Measurements from ENCODE around the gene ARHGAP36.

Gene ARHGAP36, protein sequence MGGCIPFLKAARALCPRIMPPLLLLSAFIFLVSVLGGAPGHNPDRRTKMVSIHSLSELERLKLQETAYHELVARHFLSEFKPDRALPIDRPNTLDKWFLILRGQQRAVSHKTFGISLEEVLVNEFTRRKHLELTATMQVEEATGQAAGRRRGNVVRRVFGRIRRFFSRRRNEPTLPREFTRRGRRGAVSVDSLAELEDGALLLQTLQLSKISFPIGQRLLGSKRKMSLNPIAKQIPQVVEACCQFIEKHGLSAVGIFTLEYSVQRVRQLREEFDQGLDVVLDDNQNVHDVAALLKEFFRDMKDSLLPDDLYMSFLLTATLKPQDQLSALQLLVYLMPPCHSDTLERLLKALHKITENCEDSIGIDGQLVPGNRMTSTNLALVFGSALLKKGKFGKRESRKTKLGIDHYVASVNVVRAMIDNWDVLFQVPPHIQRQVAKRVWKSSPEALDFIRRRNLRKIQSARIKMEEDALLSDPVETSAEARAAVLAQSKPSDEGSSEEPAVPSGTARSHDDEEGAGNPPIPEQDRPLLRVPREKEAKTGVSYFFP

DNA sequence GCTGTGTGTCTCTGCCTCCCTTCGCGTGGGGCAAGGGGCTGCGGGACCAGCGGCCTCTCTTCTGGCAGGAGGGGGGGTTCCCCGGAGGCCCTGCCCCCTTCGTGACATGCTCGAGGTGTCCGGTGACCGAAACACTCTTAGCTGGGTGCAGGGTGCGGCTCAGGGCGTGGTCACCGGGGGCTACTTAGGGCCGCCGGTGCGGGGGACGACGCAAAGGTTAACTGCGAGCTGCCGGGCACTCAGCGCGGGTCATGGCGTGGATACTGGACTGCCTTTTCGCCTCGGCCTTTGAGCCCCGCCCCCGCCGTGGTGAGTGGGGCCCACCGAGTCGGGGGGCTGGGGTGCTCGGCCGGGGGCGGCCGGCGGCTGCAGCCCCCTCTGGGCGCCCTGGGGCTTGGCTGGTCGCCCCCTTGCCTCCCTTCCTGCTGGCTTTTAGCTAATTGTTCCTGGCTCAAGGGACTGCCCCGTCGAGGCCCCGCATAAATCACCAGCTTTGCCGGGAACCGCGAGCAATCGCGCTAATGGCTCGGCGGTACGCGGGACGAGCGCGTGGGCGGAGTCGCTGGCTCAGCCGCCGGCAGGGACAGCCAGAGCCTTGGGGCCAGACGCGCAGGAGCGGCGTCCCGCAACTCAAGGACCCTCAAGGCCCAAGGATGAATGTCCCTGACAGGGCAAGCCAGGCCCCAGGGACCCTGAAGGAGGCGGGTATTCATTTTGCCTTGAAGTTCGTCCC, at the start of gene ARHGAP36:
TSS of gene ARHGAP36 (plus strand) at position 211 of the 733 bp plus-strand sequence. CDS start 23,320 bp downstream, outside the sequence.
- DNase-seq: no peak

DNA sequence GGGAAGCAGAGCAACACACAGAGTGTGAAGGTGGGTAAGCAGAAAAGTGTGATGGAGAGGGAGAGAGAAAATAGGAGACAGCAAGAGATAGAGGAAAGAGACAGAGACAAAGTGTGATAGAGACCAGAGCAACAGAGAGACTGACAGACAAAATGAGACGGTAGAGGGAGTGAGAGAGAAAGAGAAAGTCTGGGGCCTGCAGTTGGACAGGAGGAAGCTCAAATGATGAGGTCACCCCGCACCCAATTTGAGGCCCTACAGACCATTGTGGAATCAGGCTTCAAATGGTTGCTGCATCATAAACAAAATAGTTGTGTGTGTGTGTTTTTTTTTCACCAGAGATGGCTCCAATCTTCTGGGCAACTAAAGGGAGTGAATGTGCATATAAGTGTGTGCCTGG, 48.0 kb upstream of the ARHGAP36 start:
- DNase-seq: no peak

DNA sequence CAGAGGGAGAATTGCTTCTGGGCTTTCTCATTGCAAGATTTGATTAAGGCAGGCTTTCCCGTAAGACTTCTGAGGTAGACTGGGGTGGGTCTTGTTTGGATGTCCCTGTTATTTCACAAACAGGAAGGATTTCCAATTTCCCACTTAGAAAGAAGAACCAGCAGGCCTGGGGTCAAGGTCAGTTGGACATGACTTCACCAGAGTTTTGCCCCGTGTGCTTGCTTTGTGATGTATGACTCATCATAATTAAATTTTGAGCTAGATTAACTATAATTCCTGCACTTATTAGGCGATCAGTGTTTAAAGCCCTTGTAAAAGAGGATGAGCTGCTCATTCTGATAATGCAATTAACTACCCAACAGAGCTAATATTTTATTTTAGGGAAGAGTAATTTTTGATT, 32.8 kb upstream of the ARHGAP36 start:
- no peak for DNase-seq

DNA sequence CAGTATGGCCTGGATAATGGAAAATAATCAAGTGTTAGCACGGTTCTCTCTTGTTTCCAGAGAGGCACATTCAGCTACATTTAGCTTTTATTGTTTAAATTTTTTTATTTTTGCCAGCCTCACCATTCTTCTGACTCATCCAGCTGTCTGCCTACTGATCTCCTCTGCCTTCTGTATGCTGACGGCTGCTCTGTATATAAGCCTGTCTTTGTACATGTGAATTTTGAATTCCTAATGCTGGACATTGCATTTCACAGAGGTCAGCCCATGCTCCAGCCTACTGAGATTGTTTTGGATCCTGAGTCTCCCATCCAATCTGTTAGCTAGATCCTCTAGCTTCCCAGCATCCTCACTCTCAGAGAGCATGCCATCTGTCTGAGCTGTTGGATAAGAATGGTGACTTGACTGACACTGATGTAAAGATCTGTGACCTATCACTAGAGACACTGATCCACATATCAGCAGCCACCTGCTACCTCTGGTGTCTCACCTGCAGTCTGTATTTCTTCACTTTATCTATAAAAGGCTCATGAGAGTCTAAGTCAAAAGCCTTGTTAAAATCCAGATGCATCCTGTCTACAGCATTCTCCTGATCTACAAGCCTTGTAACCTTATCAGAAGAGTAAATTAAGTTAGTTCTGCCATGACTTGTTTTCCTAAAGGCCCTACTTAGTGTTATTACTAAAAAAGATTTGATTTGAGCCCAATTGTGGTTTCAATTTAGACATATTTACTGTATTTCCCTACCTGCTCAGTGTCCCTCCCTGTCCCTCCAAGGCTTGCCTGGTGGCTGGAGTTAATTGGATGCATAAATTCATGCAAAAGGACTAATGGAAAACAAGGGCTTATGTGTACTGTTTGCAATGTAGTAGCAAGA, 25.6 kb upstream of the ARHGAP36 start:
- DNase-seq: no peak

DNA sequence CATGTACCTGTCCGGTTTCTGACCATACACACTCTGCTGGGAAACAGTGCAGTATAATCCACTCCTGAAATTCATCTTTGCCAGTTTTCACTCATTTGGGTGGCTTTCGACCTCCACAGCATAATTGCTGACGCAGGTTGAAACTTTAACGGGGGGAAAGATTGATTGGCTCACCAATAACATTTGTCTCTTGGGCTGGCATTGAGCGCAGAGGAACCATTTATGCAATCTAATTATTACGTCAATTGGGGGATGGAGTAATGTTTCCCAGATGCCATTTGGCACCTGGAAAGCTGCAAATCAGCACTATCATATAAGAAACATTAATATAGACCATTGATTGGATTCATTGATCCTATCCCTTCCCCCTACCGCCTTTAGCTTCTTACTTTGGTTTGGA, 24.1 kb upstream of the ARHGAP36 start:
- DNase-seq: no peak

DNA sequence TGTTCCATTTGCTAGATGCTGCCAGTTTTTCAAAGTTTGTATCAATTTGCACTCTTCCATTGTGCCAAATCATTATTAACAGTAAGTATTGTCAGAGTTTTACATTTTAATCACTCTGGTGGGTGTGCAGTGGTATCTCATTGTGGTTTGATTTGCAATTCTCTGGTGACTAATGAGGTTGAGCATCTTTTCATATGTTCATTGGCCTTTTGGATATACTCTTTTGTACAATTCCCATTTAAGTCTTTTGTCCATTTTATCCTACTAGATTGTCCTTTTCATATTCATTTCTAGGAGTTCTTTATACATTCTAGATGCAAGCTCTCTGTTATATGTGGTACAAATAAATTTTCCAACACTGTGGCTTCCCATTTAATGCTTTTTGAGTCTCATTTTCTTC, 17.4 kb upstream of the ARHGAP36 start:
- no peak for DNase-seq

DNA sequence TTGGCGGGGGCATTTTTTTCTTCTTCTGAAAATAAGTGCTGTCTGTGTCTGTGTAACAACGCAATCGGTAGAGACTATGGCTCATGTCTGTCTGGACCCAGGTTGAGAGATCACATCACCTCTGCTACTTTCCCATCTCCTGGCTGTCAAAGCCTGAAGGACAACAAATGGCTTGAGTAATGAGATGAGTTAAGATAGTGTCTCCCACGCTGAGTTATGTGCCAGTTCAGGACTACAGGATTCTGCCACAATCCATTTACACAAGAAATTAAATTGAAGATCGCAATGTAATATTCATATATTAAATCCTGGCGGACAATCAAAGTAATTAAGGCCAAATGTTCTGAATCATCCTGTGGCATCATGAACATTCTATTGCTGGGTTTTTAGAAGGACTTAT, 16.5 kb upstream of the ARHGAP36 start:
- DNase-seq: no peak

DNA sequence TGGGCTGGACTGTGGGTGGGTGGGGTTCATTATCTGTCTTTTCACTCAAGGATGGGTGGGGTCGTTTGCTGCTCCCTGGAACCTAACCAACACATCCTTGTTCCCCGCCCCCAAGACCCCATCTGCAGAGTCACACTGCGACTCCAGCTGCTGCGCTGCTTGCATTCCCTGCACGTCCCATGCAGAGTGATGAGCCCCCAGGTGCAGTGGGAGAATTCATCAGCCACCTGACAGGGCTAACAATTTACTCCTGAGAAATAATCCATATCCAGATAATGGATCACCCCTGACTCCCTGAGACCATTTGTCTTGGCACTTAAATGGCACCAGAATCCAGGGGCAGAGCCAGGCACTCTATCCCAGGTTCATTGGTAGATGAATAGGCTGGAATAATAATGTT, 12.4 kb upstream of the ARHGAP36 start:
- DNase-seq: no peak

DNA sequence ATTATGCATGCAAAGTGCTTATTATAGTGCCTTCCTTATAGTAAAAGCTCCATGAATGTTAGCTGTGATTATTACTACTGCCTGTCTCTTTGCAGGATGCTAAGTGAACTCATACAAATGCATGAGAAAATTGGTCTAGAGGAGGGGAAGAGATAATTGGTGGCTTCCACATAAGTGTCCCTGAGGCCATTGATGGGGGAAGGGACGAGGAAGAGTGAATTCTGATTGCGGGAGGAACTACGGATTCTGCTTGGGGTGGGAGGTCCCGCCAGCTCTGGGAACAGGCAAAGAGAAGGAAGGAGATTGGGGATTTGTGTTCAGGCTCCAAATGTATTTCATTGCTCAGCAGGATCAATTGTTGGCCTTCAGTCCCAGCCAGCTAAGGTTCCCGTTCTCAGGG, 11.6 kb upstream of the ARHGAP36 start:
- DNase-seq: no peak

DNA sequence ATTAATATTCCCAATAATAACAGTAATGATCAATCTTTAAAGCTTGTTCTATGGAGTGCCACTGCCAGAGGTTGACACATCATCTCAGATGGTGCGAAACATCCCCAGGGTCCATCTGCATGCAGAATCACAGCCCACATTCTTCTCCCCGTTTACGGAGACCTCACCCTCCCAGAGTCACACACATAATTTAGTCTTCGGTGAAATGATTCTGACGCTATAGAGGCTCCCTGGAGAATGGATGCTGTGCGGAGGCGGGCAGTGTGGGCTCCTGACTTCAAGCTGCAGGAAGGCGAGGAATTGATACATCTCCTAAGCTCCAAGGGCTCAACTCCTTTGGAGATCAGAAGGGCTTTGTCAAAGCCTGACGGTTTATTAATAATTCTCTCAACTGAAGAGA, 11.0 kb upstream of the ARHGAP36 start:
- DNase-seq: no peak

DNA sequence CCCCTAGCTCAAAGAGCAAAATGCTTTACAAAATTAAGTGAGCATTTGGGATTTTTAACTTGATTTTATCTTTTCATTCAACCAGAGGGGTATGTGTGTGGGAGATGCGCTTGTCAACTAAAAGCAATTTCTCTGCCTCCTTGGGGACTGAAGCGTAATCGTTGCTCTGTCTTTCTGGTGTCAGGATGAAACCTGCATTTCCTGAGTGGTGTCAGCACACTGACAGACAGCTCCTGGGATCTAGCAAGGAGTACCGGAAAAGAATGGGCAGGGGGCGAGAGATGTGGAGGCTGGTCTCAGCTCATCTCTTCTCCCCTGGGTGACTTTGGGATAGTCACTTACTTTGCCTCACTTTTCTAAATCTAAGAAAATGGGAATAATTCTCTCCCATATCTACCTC, 5.1 kb upstream of the ARHGAP36 start:
- DNase-seq: no peak

DNA sequence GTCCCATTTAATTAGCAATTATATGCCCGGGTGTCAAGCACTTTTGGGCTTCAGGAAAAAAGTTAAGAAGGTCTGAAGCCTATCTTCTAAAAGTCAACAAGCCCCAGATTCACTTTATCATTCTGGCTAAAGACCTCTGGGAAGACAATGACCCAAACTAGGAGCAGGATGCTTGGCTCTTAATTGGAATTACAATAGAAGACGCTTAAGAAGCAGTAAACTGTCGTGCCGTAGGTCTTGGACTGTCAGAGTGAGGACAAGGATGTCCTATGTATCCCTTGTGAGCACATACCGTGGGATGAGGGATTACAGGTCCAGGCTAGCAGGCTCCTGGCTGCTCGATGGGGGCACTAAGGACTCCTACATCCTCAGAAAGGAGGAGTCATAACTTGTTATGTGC, 3.2 kb upstream of the ARHGAP36 start:
- no peak for DNase-seq

DNA sequence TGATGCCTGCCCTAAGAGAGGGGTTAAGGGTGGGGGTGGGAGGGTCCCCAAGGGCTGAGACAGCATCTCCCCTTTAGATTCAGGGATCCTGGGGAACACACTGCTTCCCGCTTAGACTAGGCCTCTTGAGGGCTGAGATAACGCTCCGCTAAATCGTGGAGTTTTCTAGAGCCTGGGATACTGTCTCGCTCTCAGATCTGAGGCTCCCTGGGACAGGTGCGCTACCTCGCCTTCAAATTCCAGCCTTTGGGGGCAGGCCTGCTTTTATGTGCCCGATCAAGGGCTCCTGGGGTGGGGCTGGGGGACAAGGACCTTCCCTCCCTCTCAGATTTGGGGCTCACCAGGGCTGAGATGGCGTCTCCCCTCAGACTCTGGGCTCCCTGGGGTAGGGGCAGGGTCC, 440 bp upstream of the ARHGAP36 start:
- DNase-seq: no peak

DNA sequence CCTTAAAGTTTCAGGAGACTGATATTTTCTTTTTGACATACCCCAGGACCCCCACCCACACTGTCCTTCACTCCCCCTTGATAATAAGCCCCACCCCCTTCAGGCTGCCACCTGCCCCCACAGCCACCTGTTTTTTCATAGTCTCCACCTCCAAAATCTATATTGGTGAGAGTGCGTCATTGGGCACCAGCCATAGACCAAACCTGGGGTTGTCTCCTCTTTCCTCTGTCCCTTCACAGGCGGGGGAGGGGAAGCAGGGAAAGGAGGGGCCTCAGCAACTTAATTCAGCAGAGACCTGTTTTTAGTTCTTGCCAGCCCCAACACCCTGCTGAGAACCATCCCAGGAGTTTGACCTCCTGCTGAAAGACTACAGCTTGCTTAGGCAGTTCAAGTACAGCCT, 1.1 kb downstream of the ARHGAP36 start:
- DNase-seq: no peak

DNA sequence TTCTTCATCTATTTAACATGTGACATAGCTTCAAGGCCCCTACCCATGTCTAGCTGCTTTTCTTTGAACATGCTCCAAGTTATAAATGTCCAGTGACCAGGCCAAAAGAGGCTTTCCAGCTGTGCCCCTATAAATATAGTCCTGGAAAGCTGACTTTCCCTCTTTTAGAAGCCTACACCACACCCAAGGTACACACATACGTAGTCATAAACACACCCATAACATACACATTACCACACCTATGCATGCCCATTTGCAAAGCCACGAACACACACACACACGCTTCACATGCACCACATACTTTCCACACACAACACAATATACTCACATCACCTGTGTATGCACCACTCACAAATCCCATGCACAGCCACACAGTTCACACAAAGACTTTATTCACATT, 2.0 kb downstream of the ARHGAP36 start:
- no peak for DNase-seq

DNA sequence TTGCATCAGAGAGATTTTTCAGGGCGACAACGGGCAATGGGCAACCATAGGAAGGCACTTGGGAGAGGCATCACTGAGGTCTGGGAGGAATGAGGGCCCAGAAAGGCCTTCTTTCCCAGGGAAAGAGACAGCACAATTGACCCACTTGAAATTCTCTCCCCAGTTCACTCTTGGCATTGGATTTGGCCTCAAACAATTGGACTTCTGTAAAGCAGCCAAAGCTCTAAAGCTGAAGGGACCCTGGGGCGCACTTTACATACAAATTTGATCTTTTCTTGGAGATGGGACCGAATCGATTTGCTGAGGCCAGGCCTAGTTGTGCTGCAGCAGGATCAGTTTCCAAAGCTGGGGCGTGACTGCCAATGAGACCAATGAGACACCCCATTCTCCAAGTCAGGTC, 3.2 kb downstream of the ARHGAP36 start:
- DNase-seq: no peak

DNA sequence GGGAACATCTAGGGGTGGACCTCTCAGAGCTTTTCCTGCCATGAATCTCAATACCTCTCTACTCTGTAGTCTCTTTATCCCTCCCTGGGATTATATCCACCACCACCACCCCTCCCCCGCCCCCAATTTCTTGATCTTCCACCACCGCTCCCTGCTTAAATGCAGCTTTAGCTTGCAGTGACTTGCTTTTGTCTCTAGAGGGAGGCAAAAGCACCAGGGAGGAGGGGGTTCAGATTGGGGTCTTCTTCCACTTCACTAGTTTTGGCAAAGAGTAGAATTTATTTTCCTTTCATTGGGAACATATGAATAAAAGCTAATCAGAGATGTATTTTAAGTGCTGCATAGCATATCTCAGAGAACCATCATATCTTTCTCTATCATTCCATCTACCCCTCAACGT, 5.5 kb downstream of the ARHGAP36 start:
- no peak for DNase-seq

DNA sequence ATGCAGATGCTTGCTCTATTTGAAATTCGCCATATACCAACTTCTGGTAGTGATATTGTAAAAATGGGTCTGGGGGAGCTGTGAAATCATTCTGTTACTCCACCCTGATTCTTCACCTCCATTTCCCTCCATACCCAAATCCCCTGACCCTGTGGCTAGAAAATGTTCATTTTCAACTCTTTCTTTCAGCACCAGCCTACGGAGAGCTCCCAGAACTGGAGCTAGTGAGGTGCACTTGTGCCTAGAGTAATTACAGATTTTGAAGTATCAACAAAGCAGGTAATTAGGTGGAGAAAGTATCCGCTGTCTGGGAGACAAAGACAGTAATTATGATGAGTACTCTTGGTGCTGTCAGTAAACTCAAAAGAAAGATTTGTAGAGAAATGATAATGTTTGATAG, 8.1 kb downstream of the ARHGAP36 start:
- DNase-seq: no peak

DNA sequence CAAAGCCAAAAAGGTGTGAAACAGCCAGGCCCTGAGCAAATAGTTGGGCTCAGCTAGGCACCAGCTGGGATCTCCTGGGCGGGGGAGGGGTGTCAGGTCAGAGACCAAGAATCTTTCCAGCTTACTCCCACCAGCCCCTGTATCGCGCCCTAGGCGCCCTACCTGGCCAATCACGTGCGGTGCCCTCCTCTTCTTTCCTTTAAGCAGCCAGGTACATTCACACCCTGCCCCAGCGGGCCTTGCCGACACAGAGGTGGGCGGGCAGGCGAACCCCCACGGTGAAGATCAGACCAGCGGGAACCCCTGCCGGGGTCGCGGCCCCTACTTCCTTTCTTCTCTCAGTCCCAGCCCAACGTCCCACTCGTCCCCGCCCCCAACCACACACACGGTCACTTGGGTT, 9.1 kb downstream of the ARHGAP36 start:
- no peak for DNase-seq

DNA sequence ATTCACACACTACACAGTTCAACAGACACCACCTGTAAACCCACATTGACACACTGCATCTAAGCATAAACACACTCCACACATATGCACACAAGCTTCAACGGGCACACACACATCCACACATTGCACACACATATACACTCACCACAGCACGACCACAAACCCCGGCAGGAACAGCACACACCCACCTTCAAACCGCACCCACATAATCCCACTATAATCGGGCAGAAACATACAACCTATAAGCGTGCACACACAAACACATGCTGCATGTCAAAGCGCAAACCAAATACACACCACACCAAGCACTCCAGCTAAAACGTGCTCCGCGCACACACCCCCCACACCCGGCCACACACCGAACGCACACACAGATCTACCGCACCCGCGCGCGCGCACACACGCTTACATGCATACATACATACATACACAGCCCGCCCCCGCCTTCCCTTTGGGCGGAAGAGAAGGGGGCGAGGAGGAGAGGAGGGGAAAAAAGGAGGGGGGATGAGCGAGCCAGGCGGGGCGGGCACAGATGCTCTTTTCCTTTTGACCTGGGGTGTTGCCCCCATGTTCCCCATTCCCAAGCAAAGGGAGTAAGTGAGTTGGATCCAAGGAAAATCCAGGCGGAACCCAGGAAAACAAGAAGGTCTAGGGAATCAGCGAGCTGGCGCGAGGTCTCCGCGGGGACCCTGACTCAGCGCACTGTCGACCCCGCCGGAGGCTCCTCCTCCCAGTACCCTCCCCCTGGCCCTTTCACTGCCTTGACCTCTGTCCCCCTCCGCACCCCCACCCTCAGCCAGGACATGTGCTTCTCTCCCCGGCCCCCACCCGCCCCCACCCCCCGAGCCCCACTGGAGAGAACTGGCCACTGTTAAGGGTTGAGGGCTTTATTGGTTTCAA, 9.9 kb downstream of the ARHGAP36 start:
- DNase-seq: no peak

DNA sequence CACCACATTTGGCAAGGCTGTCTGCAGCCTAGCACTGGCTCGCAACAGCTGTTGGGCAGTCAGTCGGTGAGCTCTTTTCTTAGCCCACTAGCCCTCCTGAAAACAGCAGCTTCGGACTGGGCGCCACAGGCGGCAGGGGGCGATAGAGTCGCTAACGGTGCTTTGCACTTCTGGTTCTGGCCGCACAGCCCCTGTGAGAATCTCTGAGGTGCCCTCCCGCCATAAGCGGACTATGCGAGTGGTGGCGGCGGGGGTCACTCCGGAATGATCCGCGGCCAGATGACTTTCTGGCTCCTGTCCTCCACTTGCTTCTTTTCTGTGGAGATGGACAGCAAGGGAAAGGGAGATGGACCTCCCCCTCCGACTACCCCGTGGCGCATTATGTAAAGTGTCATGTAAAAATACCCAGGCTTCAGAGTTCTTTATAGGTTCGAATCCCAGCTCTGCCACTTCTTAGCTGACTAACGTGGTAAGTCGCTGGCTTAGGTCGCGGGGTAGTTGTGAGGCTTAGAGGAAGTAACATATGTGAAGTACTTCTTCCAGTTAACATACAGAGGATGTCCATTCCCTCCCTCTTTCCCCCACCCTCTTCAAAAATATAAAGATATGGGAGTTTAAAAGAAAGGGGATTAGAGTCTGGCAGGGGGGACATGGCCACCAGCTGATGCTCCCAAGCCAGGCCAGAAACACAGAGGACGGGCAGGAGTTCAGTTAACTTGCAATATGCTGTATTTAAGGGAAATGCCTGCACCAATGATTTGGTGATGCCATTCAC, 11.0 kb downstream of the ARHGAP36 start:
- DNase-seq: peak; percentile 61

Measured in NCI-H524 treated with DMSO at 0.1 percent for 48 hours (cell line).